ENCODE data around the gene CAPN13.

GRCh38 chr2:30759481-30759880 lies 47.8 kb downstream of the CAPN13 start:
- TF ChIP-seq, protein P1, sequence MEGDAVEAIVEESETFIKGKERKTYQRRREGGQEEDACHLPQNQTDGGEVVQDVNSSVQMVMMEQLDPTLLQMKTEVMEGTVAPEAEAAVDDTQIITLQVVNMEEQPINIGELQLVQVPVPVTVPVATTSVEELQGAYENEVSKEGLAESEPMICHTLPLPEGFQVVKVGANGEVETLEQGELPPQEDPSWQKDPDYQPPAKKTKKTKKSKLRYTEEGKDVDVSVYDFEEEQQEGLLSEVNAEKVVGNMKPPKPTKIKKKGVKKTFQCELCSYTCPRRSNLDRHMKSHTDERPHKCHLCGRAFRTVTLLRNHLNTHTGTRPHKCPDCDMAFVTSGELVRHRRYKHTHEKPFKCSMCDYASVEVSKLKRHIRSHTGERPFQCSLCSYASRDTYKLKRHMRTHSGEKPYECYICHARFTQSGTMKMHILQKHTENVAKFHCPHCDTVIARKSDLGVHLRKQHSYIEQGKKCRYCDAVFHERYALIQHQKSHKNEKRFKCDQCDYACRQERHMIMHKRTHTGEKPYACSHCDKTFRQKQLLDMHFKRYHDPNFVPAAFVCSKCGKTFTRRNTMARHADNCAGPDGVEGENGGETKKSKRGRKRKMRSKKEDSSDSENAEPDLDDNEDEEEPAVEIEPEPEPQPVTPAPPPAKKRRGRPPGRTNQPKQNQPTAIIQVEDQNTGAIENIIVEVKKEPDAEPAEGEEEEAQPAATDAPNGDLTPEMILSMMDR (IDR thresholded peaks at IDR 0.05), result no peak
- TF ChIP-seq POLR2A (IDR thresholded peaks at IDR 0.05), result no peak

All from testis (tissue), 2 donors.